AG10803 (cell line): ENCODE data around the gene PAPPA.
A peak's percentile ranks its signal among the peaks of the same experiment; 100 is the strongest.

Experiments
- DNase-seq: peaks from one replicate; pipeline ENCODE4 v3.0.0; 2010; ENCODE audit warnings: low read depth
- H3K4me3 ChIP-seq: 2 replicates; pipeline ENCODE4 v1.5.1; 2011; ENCODE audit warnings: mild to moderate bottlenecking, low read length, control low read depth
- TF ChIP-seq, protein P1 (sequence below): conservative IDR thresholded peaks from 2 replicates; pipeline ENCODE4 v1.5.1; 2011; ENCODE audit warnings: mild to moderate bottlenecking, low read length, control low read depth, inconsistent platforms

The PAPPA gene

DNA sequence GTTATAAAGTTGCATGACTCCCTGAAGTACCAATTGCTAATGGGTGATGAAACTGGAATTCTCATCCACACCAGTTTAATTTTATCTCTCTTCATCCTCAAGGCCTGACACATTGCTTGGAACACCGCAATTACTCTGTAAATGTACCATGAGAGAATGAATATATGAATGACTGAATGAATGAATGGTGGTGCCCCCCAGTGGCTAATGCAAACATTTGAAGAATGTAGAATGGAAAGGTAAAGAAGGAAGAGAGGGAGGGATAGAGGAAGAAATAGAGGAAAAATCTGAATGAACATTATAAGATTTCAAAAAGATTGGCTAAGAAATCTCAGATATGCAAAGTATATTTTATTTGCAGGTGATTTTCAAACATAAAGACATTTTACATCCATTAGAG is 13.1 kb downstream of the PAPPA start:
- TF ChIP-seq, protein P1, sequence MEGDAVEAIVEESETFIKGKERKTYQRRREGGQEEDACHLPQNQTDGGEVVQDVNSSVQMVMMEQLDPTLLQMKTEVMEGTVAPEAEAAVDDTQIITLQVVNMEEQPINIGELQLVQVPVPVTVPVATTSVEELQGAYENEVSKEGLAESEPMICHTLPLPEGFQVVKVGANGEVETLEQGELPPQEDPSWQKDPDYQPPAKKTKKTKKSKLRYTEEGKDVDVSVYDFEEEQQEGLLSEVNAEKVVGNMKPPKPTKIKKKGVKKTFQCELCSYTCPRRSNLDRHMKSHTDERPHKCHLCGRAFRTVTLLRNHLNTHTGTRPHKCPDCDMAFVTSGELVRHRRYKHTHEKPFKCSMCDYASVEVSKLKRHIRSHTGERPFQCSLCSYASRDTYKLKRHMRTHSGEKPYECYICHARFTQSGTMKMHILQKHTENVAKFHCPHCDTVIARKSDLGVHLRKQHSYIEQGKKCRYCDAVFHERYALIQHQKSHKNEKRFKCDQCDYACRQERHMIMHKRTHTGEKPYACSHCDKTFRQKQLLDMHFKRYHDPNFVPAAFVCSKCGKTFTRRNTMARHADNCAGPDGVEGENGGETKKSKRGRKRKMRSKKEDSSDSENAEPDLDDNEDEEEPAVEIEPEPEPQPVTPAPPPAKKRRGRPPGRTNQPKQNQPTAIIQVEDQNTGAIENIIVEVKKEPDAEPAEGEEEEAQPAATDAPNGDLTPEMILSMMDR = peak; percentile 19; the same call in 1 of the 2 replicates
- no peak for DNase-seq
- H3K4me3 ChIP-seq = no peak overlapping the region

DNA sequence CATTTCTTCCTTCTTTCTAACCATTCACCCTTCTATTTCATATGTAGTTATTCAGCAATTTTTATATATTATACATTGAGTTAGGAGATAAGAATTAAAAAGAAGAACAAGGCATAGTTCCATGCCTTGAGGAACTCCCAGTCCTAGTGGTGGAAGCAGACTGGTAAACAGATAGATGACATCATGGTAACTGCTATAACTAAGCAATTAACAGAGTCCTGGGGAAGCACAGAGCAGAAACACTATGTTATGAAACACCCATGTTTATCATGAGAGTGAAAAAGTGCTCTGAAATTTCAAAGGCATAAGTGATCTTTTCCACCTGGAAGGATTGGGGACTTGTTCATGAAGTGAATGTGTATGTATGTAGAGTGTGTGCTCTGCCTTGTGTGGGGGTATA is 14.6 kb downstream of the PAPPA start:
- no peak overlapping the region for H3K4me3 ChIP-seq
- DNase-seq = no peak
- TF ChIP-seq, protein P1 = no peak

DNA sequence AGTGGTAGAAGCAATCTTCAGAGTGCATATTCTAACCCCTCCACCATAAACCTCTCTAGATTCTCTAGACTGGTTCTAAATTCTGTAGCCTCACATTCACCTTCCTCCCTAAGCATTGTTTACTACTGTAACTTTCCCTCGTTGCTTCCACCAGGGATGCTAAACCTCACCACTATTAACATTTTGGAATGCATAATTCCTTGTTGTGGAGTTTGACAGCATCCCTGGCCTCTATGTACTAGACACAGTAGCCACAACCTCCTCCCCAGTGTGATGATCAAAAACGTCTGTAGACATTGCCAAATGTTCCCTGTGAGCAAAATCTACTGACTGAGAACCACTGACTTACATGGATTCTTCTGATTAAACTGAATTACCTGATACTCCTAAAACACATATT is 18.6 kb downstream of the PAPPA start:
- TF ChIP-seq, protein P1 = no peak
- no peak overlapping the region for H3K4me3 ChIP-seq
- no peak for DNase-seq

DNA sequence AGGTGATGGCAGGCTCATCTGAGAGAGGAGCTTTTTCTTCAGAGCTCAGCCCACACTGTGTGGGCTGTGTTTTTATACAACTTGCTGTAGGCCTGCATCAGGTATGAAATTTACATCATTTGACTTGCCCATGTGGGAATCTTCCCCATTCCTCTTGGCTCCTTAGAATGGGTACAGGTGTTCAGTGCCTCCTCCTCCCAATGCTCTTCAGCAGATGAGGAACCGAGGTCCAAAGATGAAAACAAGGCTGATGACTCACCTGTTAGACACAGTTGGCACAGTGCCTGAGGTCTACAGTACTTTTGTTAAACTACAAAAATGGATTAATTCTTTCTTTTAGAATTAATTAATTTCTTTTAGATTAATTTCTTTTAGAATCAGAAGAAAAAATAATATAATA is 20.8 kb downstream of the PAPPA start:
- TF ChIP-seq, protein P1 = no peak
- H3K4me3 ChIP-seq = no peak overlapping the region
- DNase-seq = no peak

DNA sequence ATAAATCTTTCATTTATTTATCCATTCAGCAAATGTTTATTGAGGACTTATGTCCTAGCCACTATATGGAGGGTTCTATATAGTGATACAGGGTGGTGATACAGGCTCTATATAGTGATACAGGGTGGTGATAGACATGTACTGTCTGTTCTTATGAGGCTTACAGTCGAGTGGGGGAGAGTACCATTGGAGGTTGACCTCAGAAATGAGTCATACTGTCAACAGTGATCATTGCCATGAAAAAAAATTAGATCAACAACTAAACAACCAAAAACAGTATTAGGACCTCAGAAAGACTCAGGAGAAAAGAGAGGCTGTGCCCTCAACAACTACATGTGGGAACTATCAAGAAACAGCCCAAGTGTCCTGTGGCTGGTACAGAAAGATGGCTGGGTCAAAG is 22.0 kb downstream of the PAPPA start:
- no peak overlapping the region for H3K4me3 ChIP-seq
- no peak for DNase-seq
- TF ChIP-seq, protein P1 = no peak

DNA sequence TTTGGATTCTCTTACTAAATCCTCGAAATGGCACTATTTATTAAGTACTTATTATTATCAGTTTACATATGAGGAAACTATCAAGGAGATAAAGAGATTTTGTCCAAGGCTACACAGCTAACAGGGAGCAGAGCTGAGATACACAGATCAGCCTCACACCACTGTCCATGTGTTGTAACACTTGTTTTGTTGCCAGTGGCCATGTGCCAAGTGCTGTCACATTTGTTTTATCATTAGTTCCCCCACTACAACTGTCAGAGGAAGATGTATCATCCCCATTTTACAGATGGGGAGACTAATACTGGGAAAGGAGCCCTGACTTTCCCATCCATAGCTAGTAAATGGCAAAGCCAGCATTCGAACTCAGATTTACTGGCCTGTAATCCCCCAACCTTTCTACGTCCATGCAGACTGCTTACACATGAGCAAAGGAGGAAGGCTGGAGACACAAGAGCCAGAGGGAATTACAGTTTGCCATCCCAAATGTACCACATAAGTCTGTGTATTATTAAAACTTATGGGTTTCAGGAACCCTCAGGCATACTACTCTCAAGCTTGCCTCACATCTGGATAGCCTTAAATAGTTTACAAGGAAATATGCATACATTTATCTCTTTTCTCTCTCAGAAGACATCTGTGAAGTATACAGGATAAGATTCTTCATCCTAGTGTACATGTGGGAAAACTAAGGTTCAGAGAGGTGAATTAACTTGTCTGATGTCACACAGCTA is 25.1 kb downstream of the PAPPA start:
- no peak overlapping the region for H3K4me3 ChIP-seq
- no peak for DNase-seq
- TF ChIP-seq, protein P1 = no peak

DNA sequence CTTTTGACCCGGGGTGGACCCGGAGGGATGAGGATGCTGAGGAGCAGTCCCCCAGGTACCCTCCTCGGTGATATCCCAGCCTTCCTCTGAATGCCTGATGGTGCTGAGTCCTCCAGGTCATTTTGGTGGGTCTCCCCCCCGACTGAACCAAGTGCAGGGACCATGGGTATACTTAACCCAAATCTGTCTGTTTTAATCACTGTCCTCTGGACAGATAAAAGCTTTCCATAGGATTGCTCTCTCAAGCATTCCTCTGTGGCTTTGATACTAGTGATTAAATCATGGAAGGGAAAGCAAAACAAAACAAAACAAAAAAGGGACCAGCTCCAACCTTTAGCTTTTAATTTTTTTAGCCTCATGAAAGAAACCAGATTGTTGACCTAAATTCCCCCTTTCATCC is 26.0 kb downstream of the PAPPA start:
- TF ChIP-seq, protein P1 = no peak
- H3K4me3 ChIP-seq = no peak overlapping the region
- no peak for DNase-seq
